Measurements from ENCODE around the gene NFYC.

DNA sequence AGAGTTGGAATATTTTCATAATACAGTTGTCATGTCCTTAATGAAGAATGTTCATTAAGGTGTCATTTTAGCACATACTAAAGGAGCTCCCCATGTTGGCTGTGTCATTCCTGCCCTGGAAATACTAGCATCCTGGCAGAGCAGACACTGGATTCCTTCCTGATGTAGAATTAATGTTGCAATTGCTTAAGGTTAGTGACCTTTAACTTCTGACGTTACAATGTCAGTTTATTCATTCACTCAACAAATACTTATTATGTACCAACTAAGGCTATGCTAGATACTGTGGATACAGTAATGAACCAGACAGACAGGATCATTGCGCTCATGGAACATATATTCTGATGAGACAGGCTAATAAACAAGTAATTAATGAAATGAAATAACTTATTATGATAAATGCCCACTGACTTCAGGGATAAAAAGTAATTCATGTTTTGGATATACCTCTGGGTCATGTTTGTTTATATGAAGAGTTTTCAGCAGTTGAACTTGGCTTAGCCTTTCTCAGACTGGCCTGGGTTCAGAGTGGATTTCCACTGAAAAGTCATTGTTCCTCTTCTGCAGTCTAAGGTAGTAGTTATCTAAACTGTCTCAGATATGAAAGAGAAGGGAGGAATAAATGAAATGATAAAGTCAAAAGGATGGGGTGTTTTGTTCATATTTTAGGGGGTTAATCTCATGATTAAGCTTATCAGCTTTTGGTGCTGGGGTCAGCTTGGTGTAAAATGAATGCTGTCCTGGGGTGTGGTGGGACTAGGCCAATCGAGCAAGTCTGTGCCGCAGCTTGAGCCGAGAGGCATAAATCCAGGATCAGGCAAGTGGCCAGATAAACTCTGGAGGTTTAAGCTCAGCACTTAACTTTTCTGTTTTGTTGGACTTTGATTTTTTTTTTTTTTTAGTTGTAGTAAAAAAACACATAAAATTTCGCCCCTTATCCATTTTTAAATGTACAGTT is 48.8 kb downstream of the NFYC start:
- no peak for TF ChIP-seq EZH2 (IDR thresholded peaks at IDR 0.05; ENCODE audit: borderline replicate concordance, low read depth, low read length, poor library complexity, severe bottlenecking)
- TF ChIP-seq, protein P1, sequence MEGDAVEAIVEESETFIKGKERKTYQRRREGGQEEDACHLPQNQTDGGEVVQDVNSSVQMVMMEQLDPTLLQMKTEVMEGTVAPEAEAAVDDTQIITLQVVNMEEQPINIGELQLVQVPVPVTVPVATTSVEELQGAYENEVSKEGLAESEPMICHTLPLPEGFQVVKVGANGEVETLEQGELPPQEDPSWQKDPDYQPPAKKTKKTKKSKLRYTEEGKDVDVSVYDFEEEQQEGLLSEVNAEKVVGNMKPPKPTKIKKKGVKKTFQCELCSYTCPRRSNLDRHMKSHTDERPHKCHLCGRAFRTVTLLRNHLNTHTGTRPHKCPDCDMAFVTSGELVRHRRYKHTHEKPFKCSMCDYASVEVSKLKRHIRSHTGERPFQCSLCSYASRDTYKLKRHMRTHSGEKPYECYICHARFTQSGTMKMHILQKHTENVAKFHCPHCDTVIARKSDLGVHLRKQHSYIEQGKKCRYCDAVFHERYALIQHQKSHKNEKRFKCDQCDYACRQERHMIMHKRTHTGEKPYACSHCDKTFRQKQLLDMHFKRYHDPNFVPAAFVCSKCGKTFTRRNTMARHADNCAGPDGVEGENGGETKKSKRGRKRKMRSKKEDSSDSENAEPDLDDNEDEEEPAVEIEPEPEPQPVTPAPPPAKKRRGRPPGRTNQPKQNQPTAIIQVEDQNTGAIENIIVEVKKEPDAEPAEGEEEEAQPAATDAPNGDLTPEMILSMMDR (conservative IDR thresholded peaks at IDR 0.05; ENCODE audit: low read depth, low read length): no peak
